Measurements from ENCODE around the gene STK11. TPM values are rescaled to one million over a fixed set of nuclear protein-coding genes. Genes with fewer than 3 reads are reported as not detected.

The STK11 gene
- polyA plus RNA-seq, 4 donors, result 57.7 to 86.2 (median 66.4) TPM

DNA sequence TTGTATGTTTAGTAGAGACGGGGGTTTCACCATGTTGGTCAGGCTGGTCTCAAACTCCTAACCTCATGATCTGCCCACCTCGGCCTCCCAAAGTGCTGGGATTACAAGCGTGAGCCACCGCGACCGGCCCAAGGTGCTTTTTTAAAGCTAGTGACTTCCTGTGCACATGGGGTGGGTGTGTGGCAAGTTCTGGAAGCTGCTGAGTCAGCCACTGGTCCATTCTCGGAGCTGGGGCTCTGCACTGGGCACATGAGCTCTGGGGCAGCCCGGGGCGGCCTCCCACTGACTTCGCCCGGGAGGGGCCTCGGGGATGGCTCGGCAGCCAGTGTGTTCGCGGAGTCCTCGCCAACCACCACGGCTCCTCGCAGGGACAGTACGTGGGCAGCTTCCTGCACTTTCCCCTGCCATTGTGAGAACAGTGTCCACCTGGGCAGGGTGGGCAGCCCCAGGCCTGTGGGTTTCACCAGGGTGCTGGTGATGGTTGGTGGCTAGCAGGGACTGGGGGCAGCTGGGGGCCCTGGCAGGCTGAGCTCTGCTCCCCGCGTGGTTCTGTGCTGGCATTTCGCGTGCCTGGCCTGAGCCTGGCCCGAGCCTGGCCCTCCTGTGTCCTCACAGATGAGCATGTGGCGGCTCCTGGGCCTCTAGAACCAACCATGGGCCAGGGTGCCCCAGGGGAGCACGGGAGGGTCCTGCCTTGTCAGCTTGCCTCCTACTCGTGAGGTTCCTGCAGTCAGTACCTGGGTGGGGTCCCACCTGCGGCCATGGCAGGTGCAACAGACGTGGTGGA is 20.1 kb downstream of the STK11 start:
- FAIRE-seq, result no peak
- H3K36me3 ChIP-seq (ENCODE audit: control insufficient read depth in 3 of 3, insufficient read depth in 2 of 3, low read depth in 1 of 3, low read length in 3 of 3), result peaks cover 16 to 73% (median 24%) of the 10 kb centered on the region in 3 donors
- WGBS, 3 donors, result 85 to 89% (median 89%) methylated on average over 29 of the region's 29 CpGs
- H3K4me1 ChIP-seq (ENCODE audit: control insufficient read depth in 3 of 3, insufficient read depth in 2 of 3, low read depth in 1 of 3, low read length in 2 of 3), result peaks cover 0 to 16% (median 0%) of the 10 kb centered on the region in 3 donors
- DNase-seq, result no peak
- no peak overlapping the region for H3K4me3 ChIP-seq (ENCODE audit: low read depth in 1 of 3, low read length in 3 of 3)
- H3K27ac ChIP-seq (ENCODE audit: low read depth in 1 of 3, low read length in 2 of 3), result no peak overlapping the region
- H3K9me3 ChIP-seq (ENCODE audit: control insufficient read depth in 2 of 2, insufficient read depth in 1 of 2, low read depth in 1 of 2, low read length in 1 of 2), result no peaks in the 10 kb centered on the region
- no peaks in the 10 kb centered on the region for H3K27me3 ChIP-seq (ENCODE audit: control insufficient read depth in 3 of 3, insufficient read depth in 3 of 3, low read length in 3 of 3)

DNA sequence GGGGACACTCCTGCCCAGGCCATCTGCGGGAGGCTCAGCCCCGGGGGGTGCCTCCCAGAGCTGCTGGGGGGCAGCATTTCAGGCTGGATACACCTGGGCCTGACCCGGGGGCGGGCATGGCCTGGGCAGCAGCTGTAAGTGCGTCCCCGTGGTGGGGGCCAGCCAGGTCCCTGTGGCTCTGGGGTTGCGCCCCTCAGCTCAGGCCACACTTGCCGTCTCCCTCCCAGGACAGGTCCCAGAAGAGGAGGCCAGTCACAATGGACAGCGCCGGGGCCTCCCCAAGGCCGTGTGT is 20.6 kb downstream of the STK11 start:
- Histone ChIP-seq H3K4me3 (ENCODE audit: low read depth in 1 of 3, low read length in 3 of 3) (no peak overlapping the region), H3K27ac (ENCODE audit: low read depth in 1 of 3, low read length in 2 of 3) (no peak overlapping the region), H3K4me1 (ENCODE audit: control insufficient read depth in 3 of 3, insufficient read depth in 2 of 3, low read depth in 1 of 3, low read length in 2 of 3) (peaks cover 0 to 19% (median 0%) of the 10 kb centered on the region in 3 donors), H3K36me3 (ENCODE audit: control insufficient read depth in 3 of 3, insufficient read depth in 2 of 3, low read depth in 1 of 3, low read length in 3 of 3) (peaks cover 14 to 67% (median 22%) of the 10 kb centered on the region in 3 donors), H3K9me3 (ENCODE audit: control insufficient read depth in 2 of 2, insufficient read depth in 1 of 2, low read depth in 1 of 2, low read length in 1 of 2) (no peaks in the 10 kb centered on the region), H3K27me3 (ENCODE audit: control insufficient read depth in 3 of 3, insufficient read depth in 3 of 3, low read length in 3 of 3) (no peaks in the 10 kb centered on the region)
- FAIRE-seq, result no peak
- WGBS, 3 donors, result 91 to 95% (median 95%) methylated on average over 8 to 11 of the region's 11 CpGs
- DNase-seq, result no peak

DNA sequence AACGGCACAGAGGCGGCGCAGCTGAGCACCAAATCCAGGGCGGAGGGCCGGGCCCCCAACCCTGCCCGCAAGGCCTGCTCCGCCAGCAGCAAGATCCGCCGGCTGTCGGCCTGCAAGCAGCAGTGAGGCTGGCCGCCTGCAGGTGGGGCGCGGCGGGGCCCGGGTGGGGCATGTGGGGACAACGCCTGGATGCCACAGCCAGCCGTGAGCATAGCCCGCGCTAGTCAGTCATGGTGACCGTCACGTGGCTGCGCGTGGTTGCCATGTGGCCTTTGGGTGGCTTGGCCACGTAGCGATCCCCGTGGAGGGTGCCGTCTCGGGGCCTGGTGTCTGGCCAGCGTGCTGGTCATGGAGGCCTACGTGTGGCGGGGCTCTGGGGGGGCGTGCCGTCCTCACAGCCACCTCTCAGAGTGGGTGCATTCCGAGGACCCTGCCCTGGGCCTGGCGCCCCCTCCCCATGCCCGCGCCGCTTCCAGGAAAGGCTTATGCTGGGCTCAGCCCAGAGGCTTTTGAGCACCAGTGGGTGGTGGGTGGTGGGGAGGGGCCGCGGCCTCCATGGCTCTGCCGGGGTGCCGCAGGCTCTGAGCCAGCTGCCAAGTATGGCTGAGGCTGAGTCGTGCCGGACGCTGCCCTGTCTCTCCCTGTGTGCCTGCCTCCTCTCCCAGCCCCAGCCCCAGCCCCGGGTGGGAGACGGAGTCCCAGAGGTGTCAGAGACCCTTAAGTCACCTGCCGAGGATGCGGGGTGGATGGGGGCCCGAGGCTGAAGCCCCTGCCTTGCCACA is 21.1 kb downstream of the STK11 start:
- 89 to 93% (median 91%) methylated on average over 47 to 50 of the region's 50 CpGs for WGBS, 3 donors
- Histone ChIP-seq H3K9me3 (ENCODE audit: control insufficient read depth in 2 of 2, insufficient read depth in 1 of 2, low read depth in 1 of 2, low read length in 1 of 2) (no peaks in the 10 kb centered on the region), H3K36me3 (ENCODE audit: control insufficient read depth in 3 of 3, insufficient read depth in 2 of 3, low read depth in 1 of 3, low read length in 3 of 3) (peaks cover 13 to 62% (median 22%) of the 10 kb centered on the region in 3 donors), H3K27ac (ENCODE audit: low read depth in 1 of 3, low read length in 2 of 3) (no peak overlapping the region), H3K4me3 (ENCODE audit: low read depth in 1 of 3, low read length in 3 of 3) (no peak overlapping the region), H3K27me3 (ENCODE audit: control insufficient read depth in 3 of 3, insufficient read depth in 3 of 3, low read length in 3 of 3) (no peaks in the 10 kb centered on the region), H3K4me1 (ENCODE audit: control insufficient read depth in 3 of 3, insufficient read depth in 2 of 3, low read depth in 1 of 3, low read length in 2 of 3) (peaks cover 0 to 18% (median 0%) of the 10 kb centered on the region in 3 donors)
- DNase-seq (no peak), FAIRE-seq (no peak)

- Histone ChIP-seq H3K4me3 (ENCODE audit: low read depth in 1 of 3, low read length in 3 of 3) (no peak overlapping the region), H3K4me1 (ENCODE audit: control insufficient read depth in 3 of 3, insufficient read depth in 2 of 3, low read depth in 1 of 3, low read length in 2 of 3) (peaks cover 0 to 26% (median 0%) of the 10 kb centered on the region in 3 donors), H3K36me3 (ENCODE audit: control insufficient read depth in 3 of 3, insufficient read depth in 2 of 3, low read depth in 1 of 3, low read length in 3 of 3) (peaks cover 7 to 55% (median 20%) of the 10 kb centered on the region in 3 donors), H3K27ac (ENCODE audit: low read depth in 1 of 3, low read length in 2 of 3) (no peak overlapping the region), H3K9me3 (ENCODE audit: control insufficient read depth in 2 of 2, insufficient read depth in 1 of 2, low read depth in 1 of 2, low read length in 1 of 2) (no peaks in the 10 kb centered on the region), H3K27me3 (ENCODE audit: control insufficient read depth in 3 of 3, insufficient read depth in 3 of 3, low read length in 3 of 3) (no peaks in the 10 kb centered on the region)
- WGBS, 3 donors, result 87 to 91% (median 88%) methylated on average over 54 to 56 of the region's 56 CpGs
- FAIRE-seq (no peak), DNase-seq (no peak)
Measured at GRCh38 chr19:1227304-1228054, 21.9 kb downstream of the STK11 start.

GRCh38 chr19:1228161-1228957 is 22.8 kb downstream of the STK11 start:
- no peaks in the 10 kb centered on the region for H3K9me3 ChIP-seq (ENCODE audit: control insufficient read depth in 2 of 2, insufficient read depth in 1 of 2, low read depth in 1 of 2, low read length in 1 of 2)
- WGBS, 3 donors, result 97% methylated on average over 84 to 100 of the region's 100 CpGs
- FAIRE-seq (no peak), DNase-seq (no peak)
- H3K4me3 ChIP-seq (ENCODE audit: low read depth in 1 of 3, low read length in 3 of 3), result no peak overlapping the region
- peaks cover 7 to 52% (median 18%) of the 10 kb centered on the region in 3 donors for H3K36me3 ChIP-seq (ENCODE audit: control insufficient read depth in 3 of 3, insufficient read depth in 2 of 3, low read depth in 1 of 3, low read length in 3 of 3)
- peaks cover 0 to 26% (median 0%) of the 10 kb centered on the region in 3 donors for H3K4me1 ChIP-seq (ENCODE audit: control insufficient read depth in 3 of 3, insufficient read depth in 2 of 3, low read depth in 1 of 3, low read length in 2 of 3)
- H3K27ac ChIP-seq (ENCODE audit: low read depth in 1 of 3, low read length in 2 of 3), result no peak overlapping the region
- no peaks in the 10 kb centered on the region for H3K27me3 ChIP-seq (ENCODE audit: control insufficient read depth in 3 of 3, insufficient read depth in 3 of 3, low read length in 3 of 3)

- Histone ChIP-seq H3K4me1 (ENCODE audit: control insufficient read depth in 3 of 3, insufficient read depth in 2 of 3, low read depth in 1 of 3, low read length in 2 of 3) (peaks cover 0 to 26% (median 0%) of the 10 kb centered on the region in 3 donors), H3K36me3 (ENCODE audit: control insufficient read depth in 3 of 3, insufficient read depth in 2 of 3, low read depth in 1 of 3, low read length in 3 of 3) (peaks cover 7 to 51% (median 13%) of the 10 kb centered on the region in 3 donors), H3K4me3 (ENCODE audit: low read depth in 1 of 3, low read length in 3 of 3) (no peak overlapping the region), H3K9me3 (ENCODE audit: control insufficient read depth in 2 of 2, insufficient read depth in 1 of 2, low read depth in 1 of 2, low read length in 1 of 2) (no peaks in the 10 kb centered on the region), H3K27me3 (ENCODE audit: control insufficient read depth in 3 of 3, insufficient read depth in 3 of 3, low read length in 3 of 3) (no peaks in the 10 kb centered on the region), H3K27ac (ENCODE audit: low read depth in 1 of 3, low read length in 2 of 3) (no peak overlapping the region)
- WGBS, 3 donors, result 93 to 96% (median 95%) methylated on average over 139 to 158 of the region's 158 CpGs
- DNase-seq (no peak), FAIRE-seq (no peak)
Measured at GRCh38 chr19:1229056-1229923, 23.7 kb downstream of the STK11 start.

GRCh38 chr19:1229924-1230782 is 24.6 kb downstream of the STK11 start:
- 58 to 78% (median 60%) methylated on average over 39 to 61 of the region's 61 CpGs for WGBS, 3 donors
- Histone ChIP-seq H3K9me3 (ENCODE audit: control insufficient read depth in 2 of 2, insufficient read depth in 1 of 2, low read depth in 1 of 2, low read length in 1 of 2) (no peaks in the 10 kb centered on the region), H3K36me3 (ENCODE audit: control insufficient read depth in 3 of 3, insufficient read depth in 2 of 3, low read depth in 1 of 3, low read length in 3 of 3) (peaks cover 7 to 45% (median 13%) of the 10 kb centered on the region in 3 donors), H3K4me1 (ENCODE audit: control insufficient read depth in 3 of 3, insufficient read depth in 2 of 3, low read depth in 1 of 3, low read length in 2 of 3) (peaks cover 0 to 26% (median 0%) of the 10 kb centered on the region in 3 donors), H3K27ac (ENCODE audit: low read depth in 1 of 3, low read length in 2 of 3) (no peak overlapping the region), H3K27me3 (ENCODE audit: control insufficient read depth in 3 of 3, insufficient read depth in 3 of 3, low read length in 3 of 3) (no peaks in the 10 kb centered on the region), H3K4me3 (ENCODE audit: low read depth in 1 of 3, low read length in 3 of 3) (no peak overlapping the region)
- FAIRE-seq (no peak), DNase-seq (no peak)
